ENCODE data around the gene GPAT3. TPM values are rescaled to one million over a fixed set of nuclear protein-coding genes. Genes with fewer than 3 reads are reported as not detected.
"Not testable (repeated sequence)": the region's sequence is repeated elsewhere in the genome, so short reads cannot be mapped to it uniquely, and the experiment has no call there.

The GPAT3 gene
- total RNA-seq = 1.5 TPM

DNA sequence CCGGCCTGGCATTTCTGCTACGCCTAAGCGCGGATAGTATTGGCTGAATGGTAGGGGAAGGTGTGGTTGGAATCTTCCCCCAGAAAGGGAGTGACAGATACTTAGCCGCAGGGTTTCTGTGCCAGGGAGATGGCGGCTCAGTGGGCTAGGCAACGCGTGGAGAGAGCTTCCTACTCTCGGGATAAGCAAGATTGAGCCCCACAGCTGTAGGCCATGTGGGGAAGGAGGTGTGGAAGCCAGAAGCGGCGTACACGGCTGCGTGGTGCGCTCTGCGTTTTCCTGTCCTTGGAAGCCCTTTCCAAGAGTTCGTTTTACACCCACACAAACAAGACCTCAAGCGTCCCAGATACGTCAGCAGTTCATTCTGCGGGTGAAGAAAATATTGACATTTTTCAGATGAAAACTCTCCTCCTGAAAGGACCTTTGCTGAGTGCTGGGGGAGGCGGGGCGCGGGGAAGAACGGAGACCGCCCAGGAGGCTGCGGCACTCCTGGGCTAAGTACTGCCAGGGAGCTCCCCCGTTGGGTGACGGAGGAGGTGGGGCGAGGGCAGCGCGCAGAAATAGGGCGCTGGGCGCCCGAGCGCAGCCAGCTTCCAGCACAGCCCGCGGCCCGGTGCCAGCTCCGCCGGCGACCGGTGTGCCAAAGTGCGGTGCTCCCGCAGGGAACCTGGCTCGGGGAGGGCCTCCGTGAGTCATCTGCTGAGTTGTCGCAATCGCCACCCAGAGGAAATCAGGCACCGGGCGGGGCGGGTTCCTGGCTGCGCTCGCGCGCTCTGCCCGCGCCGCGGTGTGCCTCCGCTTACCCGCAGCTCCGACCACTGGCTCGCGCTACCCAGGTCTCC, at the start of gene GPAT3:
TSS of gene GPAT3 (plus strand) at position 589 of the 842 bp plus-strand sequence. CDS start 515 bp downstream, outside the sequence.
- no peak for TF ChIP-seq CTCF (IDR thresholded peaks at IDR 0.05)
- Histone ChIP-seq H3K36me3 (no peaks in the 10 kb centered on the region), H3K4me3 (peak within 1 kb of the TSS; percentile 82 to 86), H3K27ac (peak within 1 kb of the TSS; percentile 35 to 66), H3K27me3 (no peaks in the 10 kb centered on the region), H3K4me1 (no peaks in the 10 kb centered on the region), H3K9me3 (no peaks in the 10 kb centered on the region)
- peak; percentile 19 to 90 for DNase-seq (ENCODE audit: low spot score in 2 of 2)
- intact Hi-C loops (cut with DNase I) = loop anchor here (1.0 to 5.0 kb wide), 3 partner anchors 50 to 83 kb away; partner anchors contain the start of genes ABRAXAS1, HELQ and MRPS18C

GRCh38 chr4:83486457-83487129, 49.3 kb upstream of the GPAT3 start:
- no peak for TF ChIP-seq CTCF (IDR thresholded peaks at IDR 0.05)
- H3K9me3 ChIP-seq = no peaks in the 10 kb centered on the region
- H3K4me3 ChIP-seq = no peak overlapping the region
- intact Hi-C loops (cut with DNase I) = loop anchor here (10.0 kb wide), 4 partner anchors 452 to 1202 kb away; partner anchors contain the start of genes COPS4, HNRNPD and SEC31A
- DNase-seq (ENCODE audit: low spot score in 2 of 2) = no peak
- H3K27me3 ChIP-seq = no peaks in the 10 kb centered on the region
- H3K4me1 ChIP-seq = peaks cover 0 to 12% of the 10 kb centered on the region in 2 donors
- no peaks in the 10 kb centered on the region for H3K36me3 ChIP-seq
- H3K27ac ChIP-seq = peak overlapping the region in 1 of 2 donors; percentile 64

DNA sequence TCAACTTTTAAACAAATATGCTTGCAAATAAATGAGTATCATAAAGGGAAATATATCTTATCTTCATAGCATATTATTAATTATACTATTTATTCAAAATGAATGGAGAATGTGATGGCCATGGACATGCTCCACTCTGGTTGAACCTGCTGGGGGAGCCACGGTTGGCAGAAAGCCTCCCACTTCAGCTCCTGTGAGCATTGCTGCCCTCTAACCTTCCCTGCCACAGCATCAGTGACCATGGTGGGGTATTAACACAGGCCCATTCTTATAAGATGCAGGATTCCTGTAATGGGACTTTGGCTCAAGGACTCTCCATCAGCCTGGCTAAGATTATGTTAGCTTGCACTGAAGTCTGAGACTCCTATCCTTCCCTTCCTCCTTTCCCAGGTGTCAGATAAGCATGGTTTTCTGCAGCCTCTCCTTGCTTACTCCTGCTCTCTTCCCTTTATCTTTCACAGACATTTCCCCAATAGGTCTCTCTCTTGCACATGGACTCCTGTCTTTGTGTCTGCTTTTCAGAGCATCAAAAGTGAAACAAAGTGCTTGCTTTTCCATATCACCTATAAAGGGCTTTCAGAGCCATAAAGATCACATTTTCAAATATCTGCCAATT, 46.1 kb upstream of the GPAT3 start:
- Histone ChIP-seq H3K36me3 (no peaks in the 10 kb centered on the region), H3K4me3 (no peak overlapping the region), H3K9me3 (no peaks in the 10 kb centered on the region), H3K4me1 (peaks cover 0 to 7% of the 10 kb centered on the region in 2 donors), H3K27me3 (no peaks in the 10 kb centered on the region), H3K27ac (no peak overlapping the region)
- intact Hi-C loops (cut with DNase I) = loop anchor here (10.0 kb wide), 4 partner anchors 455 to 1205 kb away; partner anchors contain the start of genes COPS4, HNRNPD and SEC31A
- no peak for TF ChIP-seq CTCF (IDR thresholded peaks at IDR 0.05)
- DNase-seq (ENCODE audit: low spot score in 2 of 2) = no peak

DNA sequence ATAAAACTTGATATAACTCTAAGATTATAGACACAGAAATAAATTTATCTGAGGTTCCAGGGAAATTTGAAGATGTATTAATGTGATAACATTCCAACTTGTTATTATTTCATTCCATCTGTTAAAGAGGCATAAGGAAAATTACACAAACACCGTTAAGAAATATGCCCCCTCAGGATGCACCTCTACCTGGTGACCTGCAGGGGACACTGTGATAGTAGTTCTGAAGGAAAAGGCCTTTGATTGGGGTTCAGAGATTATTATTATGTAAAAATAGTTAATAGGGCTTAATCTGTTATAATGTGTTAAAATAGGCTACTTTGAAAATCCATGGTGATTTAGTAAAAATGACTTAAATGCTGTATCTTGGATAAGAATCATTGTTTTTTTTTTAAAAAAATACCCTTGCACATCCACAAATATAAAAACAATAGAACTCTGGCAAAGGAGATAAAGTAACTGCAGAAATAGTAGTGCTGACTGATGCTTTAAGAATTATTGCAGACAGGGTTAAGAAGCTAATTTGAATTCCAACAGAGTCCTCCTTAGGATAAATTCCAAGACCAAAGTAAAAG, 44.9 kb upstream of the GPAT3 start:
- H3K4me3 ChIP-seq = no peak overlapping the region
- H3K4me1 ChIP-seq = peaks cover 0 to 2% of the 10 kb centered on the region in 2 donors
- H3K27ac ChIP-seq = no peak overlapping the region
- DNase-seq (ENCODE audit: low spot score in 2 of 2) = no peak
- TF ChIP-seq CTCF (IDR thresholded peaks at IDR 0.05) = peak; percentile 29 to 59 (median 59)
- H3K36me3 ChIP-seq = no peaks in the 10 kb centered on the region
- H3K27me3 ChIP-seq = no peaks in the 10 kb centered on the region
- intact Hi-C loops (cut with DNase I) = no loop called here
- no peaks in the 10 kb centered on the region for H3K9me3 ChIP-seq

GRCh38 chr4:83496085-83496917, 39.6 kb upstream of the GPAT3 start:
- H3K9me3 ChIP-seq; H3K4me3 ChIP-seq; H3K36me3 ChIP-seq; H3K27ac ChIP-seq; H3K27me3 ChIP-seq; DNase-seq (ENCODE audit: low spot score in 2 of 2); intact Hi-C loops (cut with DNase I); H3K4me1 ChIP-seq: not testable (repeated sequence)

All from ascending aorta (tissue), 2 donors.